GM12878 (cell line): Measurements from ENCODE around the gene NPAS2. TPM values are rescaled to one million over a fixed set of nuclear protein-coding genes. Genes with fewer than 3 reads are reported as not detected.

ENCODE experiments used
- ATAC-seq: fragments of 200-7000 bp; cut with Tn5 transposase; 3 replicates; pipeline ENCODE4 v1.9.1; 2020; ENCODE audit warnings: mild to moderate bottlenecking, moderate library complexity
- BruUV-seq: library from RNA; stranded (reverse); fragments of 400-500 nt; replicated peaks from 2 replicates; lab custom pipeline; 2021; lab: Mats Ljungman, UMichigan
- CTCF ChIA-PET: fragments of 300-600 bp; sonication (Branson Sonifier 250); formaldehyde crosslinking; extraction: SDS; loops from one replicate; lab custom pipeline; 2021; ENCODE audit warnings: inconsistent platforms; lab: Yijun Ruan, JAX
- POLR2A ChIA-PET: fragments of 350-600 bp; formaldehyde crosslinking; extraction: SDS; loops from one replicate; lab custom pipeline; 2021; ENCODE audit warnings: inconsistent platforms; lab: Charles Lee
- RAD21 ChIA-PET: fragments of 300-600 bp; sonication (Branson Sonifier 250); formaldehyde crosslinking; loops from one replicate; lab custom pipeline; 2023; ENCODE audit warnings: antibody characterized with exemption; ENCODE audit not compliant: unreplicated experiment; lab: Charles Lee
- SMC1A ChIA-PET: fragments of 300-600 bp; sonication (Branson Sonifier 250); formaldehyde crosslinking; loops from one replicate; lab custom pipeline; 2023; ENCODE audit not compliant: unreplicated experiment, uncharacterized antibody; lab: Charles Lee
- DNase-seq: peaks from one replicate; pipeline ENCODE4 v3.0.0-alpha.2; 2011; ENCODE audit warnings: low read depth, low spot score
- FAIRE-seq: peaks from 3 replicates; lab custom pipeline; 2011; peaks lifted over from hg19 to GRCh38; lab: Jason Lieb, UNC
- H2AFZ ChIP-seq: 2 replicates; pipeline ENCODE4 v1.6.0; 2011; ENCODE audit warnings: low read depth, low read length, control low read depth; ENCODE audit not compliant: control insufficient read depth
- H3K27ac ChIP-seq: 2 replicates; pipeline ENCODE4 v1.5.1; 2011; ENCODE audit warnings: control low read depth; ENCODE audit not compliant: control insufficient read depth, insufficient read depth
- H3K27me3 ChIP-seq, 2 experiments: replicated peaks in 1 of 2; 2 replicates each; pipeline versions ENCODE4 v1.6.0 to v1.6.1; 2011; ENCODE audit warnings: low read length in 1 of 2; ENCODE audit not compliant: control insufficient read depth in 2 of 2, insufficient read depth in 2 of 2
- H3K36me3 ChIP-seq, 2 experiments: 2 replicates each; pipeline ENCODE4 v1.5.1; 2011; ENCODE audit warnings: low read length in 1 of 2; ENCODE audit not compliant: control insufficient read depth in 2 of 2, insufficient read depth in 2 of 2
- H3K4me1 ChIP-seq: 2 replicates; pipeline ENCODE4 v1.6.1; 2011; ENCODE audit warnings: mild to moderate bottlenecking, low read length, moderate library complexity, mixed read lengths; ENCODE audit not compliant: control insufficient read depth, insufficient read depth
- H3K4me2 ChIP-seq: 2 replicates; pipeline ENCODE4 v1.6.0; 2011; ENCODE audit warnings: control low read depth; ENCODE audit not compliant: control insufficient read depth, insufficient read depth
- H3K4me3 ChIP-seq: fragments of 200-600 bp; sonication (generic); 2 replicates; pipeline ENCODE4 v1.5.1; 2016
- H3K79me2 ChIP-seq: 2 replicates; pipeline ENCODE4 v1.6.0; 2011; ENCODE audit warnings: low read length; ENCODE audit not compliant: control insufficient read depth, insufficient read depth
- H3K9ac ChIP-seq: 2 replicates; pipeline ENCODE4 v1.8.0; 2011; ENCODE audit warnings: low read length, control low read depth, mixed read lengths; ENCODE audit not compliant: control insufficient read depth, insufficient read depth
- H3K9me3 ChIP-seq: replicated peaks from 3 replicates; pipeline ENCODE4 v1.5.1; 2011; ENCODE audit warnings: mild to moderate bottlenecking, low read length; ENCODE audit not compliant: control insufficient read depth, insufficient read depth
- H4K20me1 ChIP-seq: 2 replicates; pipeline ENCODE4 v1.6.0; 2011; ENCODE audit not compliant: control insufficient read depth, insufficient read depth
- ASH2L ChIP-seq: fragments of 300-600, 200-600 bp; sonication (generic); IDR thresholded peaks from 2 replicates; pipeline ENCODE4 v1.6.1; 2017; ENCODE audit warnings: low read depth, mild to moderate bottlenecking, borderline replicate concordance
- ATF3 ChIP-seq: IDR thresholded peaks from 2 replicates; pipeline ENCODE4 v1.6.1; 2011; ENCODE audit warnings: low read depth, mild to moderate bottlenecking, low read length, moderate library complexity, borderline replicate concordance; ENCODE audit errors: extremely low read depth
- CBX3 ChIP-seq: fragments of 200-600 bp; sonication (generic); IDR thresholded peaks from 2 replicates; pipeline ENCODE4 v1.6.1; 2016; ENCODE audit warnings: low read depth, borderline replicate concordance
- CTCF ChIP-seq, 3 experiments: IDR thresholded peaks in 2 of 3; conservative IDR thresholded peaks in 1 of 3; 2 replicates each; pipeline ENCODE4 v1.5.1; 2011; ENCODE audit warnings: low read depth in 3 of 3, low read length in 3 of 3, mild to moderate bottlenecking in 3 of 3, control low read depth in 2 of 3, moderate library complexity in 2 of 3, inconsistent platforms in 1 of 3, mixed read lengths in 1 of 3; ENCODE audit not compliant: control insufficient read depth in 2 of 3, insufficient read depth in 1 of 3; ENCODE audit errors: extremely low read depth in 1 of 3
- CUX1 ChIP-seq: IDR thresholded peaks from 2 replicates; pipeline ENCODE4 v1.6.1; 2012; ENCODE audit warnings: improper control_type of control experiment, low read depth, low read length; ENCODE audit not compliant: insufficient replicate concordance
- IKZF2 ChIP-seq, 2 experiments: fragments of 450-650 bp; IDR thresholded peaks; 2 replicates each; pipeline ENCODE4 v1.6.1; 2017; ENCODE audit warnings: mild to moderate bottlenecking in 2 of 2, moderate library complexity in 2 of 2
- ZZZ3 ChIP-seq: IDR thresholded peaks from 2 replicates; pipeline ENCODE4 v1.6.1; 2011; ENCODE audit warnings: low read depth; ENCODE audit not compliant: control insufficient read depth, insufficient read length
- WGBS: methylation state at CpG from one replicate; pipeline ENCODE4 v1.1.6; 2016; ENCODE audit warnings: low lambda C conversion rate; ENCODE audit not compliant: insufficient replicate concordance, insufficient coverage; ENCODE audit errors: missing lambda C conversion rate; 5-methylcytosine and 5-hydroxymethylcytosine counted together
- in situ Hi-C: fragments of 300-500 bp; cut with MboI; formaldehyde crosslinking; loops from 9 replicates; pipeline ENCODE4 v1.14.3; 2018; ENCODE audit warnings: mixed read lengths
- intact Hi-C: fragments of 100-400 bp; cut with micrococcal nuclease; formaldehyde crosslinking; loops from one replicate; pipeline ENCODE4 v1.14.2; 2022; ENCODE audit not compliant: unreplicated experiment
- polyA plus RNA-seq, 11 experiments: library from polyadenylated mRNA; depleted of rRNA in 4 of 11; unstranded in 6 of 11; stranded (reverse) in 5 of 11; fragments of >200 nt; fragmentation: Nextera tagmentation in 4 of 11; fragmentation: Illumina TruSeq in 1 of 11; extraction: Ambion mirVana in 4 of 11; extraction: Trizol in 1 of 11; gene quantifications; 1 replicate in 1 of 11; 2 replicates in 10 of 11; pipeline versions ENCODE4 v1.2.1 to v1.2.3, GENCODE V29; 2011 to 2016; ENCODE audit warnings: inconsistent platforms in 2 of 11, missing spikeins in 2 of 11, low read depth in 1 of 11
- total RNA-seq, 4 experiments: library from RNA; depleted of rRNA in 3 of 4; stranded (reverse); fragments of >200 nt in 3 of 4; fragmentation: Illumina TruSeq in 1 of 4; extraction: Trizol in 1 of 4; gene quantifications; 2 replicates each; pipeline versions ENCODE4 v1.2.1 to v1.2.3, GENCODE V29; 2013 to 2021

The NPAS2 gene
- total and polyA plus RNA-seq, 10 of the 15 experiments (the other 5 are each of a cell fraction or from before 2014, with no cell fraction given) = 0.08 TPM; not detected in 9

GRCh38 chr2:100779908-100780202, 40.1 kb upstream of the NPAS2 start:
- Histone ChIP-seq H3K4me3 (no peak overlapping the region), H4K20me1 (no peaks in the 10 kb centered on the region), H3K4me2 (no peak overlapping the region), H3K36me3 (no peaks in the 10 kb centered on the region), H3K4me1 (no peaks in the 10 kb centered on the region), H3K79me2 (no peaks in the 10 kb centered on the region), H3K9ac (no peak overlapping the region), H3K27me3 (peaks cover 3 to 5% of the 10 kb centered on the region in 2 experiments; a peak in 3 of 4 replicates), H3K9me3 (no peaks in the 10 kb centered on the region), H2AFZ (no peak overlapping the region), H3K27ac (no peak overlapping the region)
- DNase-seq (no peak), ATAC-seq (no peak), FAIRE-seq (no peak)
- no TSS peak for BruUV-seq
- SMC1A ChIA-PET = no interaction called here
- intact Hi-C loops = no loop called here
- no peak for TF ChIP-seq ASH2L
- TF ChIP-seq CTCF (IDR thresholded peaks at IDR 0.05 in 2 of 3, conservative IDR thresholded peaks at IDR 0.05 in 1 of 3; ENCODE audit: control insufficient read depth in 2 of 3, extremely low read depth in 1 of 3, insufficient read depth in 1 of 3, low read depth in 3 of 3, low read length in 3 of 3) = no peak
- no peak for TF ChIP-seq CUX1
- no peak for TF ChIP-seq ZZZ3
- no peak for TF ChIP-seq IKZF2 (IDR thresholded peaks at IDR 0.05)
- TF ChIP-seq ATF3 = no peak
- TF ChIP-seq CBX3 = no peak
- CTCF ChIA-PET = no interaction called here
- WGBS = 45% methylated on average over 3 of the region's 3 CpGs
- POLR2A ChIA-PET = no interaction called here
- in situ Hi-C loops = no loop called here
- RAD21 ChIA-PET = no interaction called here
